Measurements from ENCODE around the gene AKR1A1. TPM values are rescaled to one million over a fixed set of nuclear protein-coding genes. Genes with fewer than 3 reads are reported as not detected.

The AKR1A1 gene
- total RNA-seq, 4 donors from 2014 or later = 15.6 to 40.1 (median 37.1) TPM

DNA sequence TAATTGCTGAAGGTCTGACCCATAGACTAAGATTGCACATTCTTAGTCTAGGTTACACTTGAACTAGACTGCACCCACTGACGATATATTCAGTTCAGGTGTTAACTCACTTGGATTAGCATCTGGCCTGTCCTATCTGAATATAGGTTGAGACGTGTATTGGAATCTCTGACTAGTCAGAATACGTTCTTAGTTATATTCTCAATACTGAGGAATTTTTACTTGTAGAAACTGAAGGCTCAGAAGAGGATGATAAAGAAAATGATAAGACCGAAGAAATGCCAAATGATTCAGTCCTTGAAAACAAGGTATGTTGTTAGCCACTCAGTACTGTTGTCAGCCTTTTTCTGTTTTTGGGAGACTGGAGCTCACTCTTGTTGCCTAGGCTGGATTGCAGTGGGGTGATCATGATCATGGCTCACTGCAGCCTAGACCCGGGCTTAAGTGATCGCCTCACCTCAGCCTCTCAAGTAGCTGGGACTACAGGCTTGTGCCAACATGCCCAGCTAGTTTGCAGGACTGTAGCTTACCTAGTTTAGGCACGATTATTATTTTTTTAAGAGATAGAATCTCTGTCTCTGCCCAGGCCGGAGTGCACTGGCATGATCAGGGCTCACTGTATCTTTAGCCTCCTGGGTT lies 62.4 kb downstream of the AKR1A1 start:
- no peaks in the 10 kb centered on the region for H3K27me3 ChIP-seq
- DNase-seq = no peak
- intact Hi-C loops (cut with DNase I; ENCODE audit: low total_unique reads) = no loop called here
- peak in 1 of 2 donors; percentile 18 for ATAC-seq
- in situ Hi-C loops (cut with MboI; ENCODE audit: low sequenced_read_pairs in 4 of 4) = no loop called here
- no peaks in the 10 kb centered on the region for H3K9me3 ChIP-seq
- no peaks in the 10 kb centered on the region for H3K4me1 ChIP-seq
- TF ChIP-seq, protein P1, sequence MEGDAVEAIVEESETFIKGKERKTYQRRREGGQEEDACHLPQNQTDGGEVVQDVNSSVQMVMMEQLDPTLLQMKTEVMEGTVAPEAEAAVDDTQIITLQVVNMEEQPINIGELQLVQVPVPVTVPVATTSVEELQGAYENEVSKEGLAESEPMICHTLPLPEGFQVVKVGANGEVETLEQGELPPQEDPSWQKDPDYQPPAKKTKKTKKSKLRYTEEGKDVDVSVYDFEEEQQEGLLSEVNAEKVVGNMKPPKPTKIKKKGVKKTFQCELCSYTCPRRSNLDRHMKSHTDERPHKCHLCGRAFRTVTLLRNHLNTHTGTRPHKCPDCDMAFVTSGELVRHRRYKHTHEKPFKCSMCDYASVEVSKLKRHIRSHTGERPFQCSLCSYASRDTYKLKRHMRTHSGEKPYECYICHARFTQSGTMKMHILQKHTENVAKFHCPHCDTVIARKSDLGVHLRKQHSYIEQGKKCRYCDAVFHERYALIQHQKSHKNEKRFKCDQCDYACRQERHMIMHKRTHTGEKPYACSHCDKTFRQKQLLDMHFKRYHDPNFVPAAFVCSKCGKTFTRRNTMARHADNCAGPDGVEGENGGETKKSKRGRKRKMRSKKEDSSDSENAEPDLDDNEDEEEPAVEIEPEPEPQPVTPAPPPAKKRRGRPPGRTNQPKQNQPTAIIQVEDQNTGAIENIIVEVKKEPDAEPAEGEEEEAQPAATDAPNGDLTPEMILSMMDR (IDR thresholded peaks at IDR 0.05 in 4 of 5, conservative IDR thresholded peaks at IDR 0.05 in 1 of 5) = no peak
- TF ChIP-seq POLR2A (IDR thresholded peaks at IDR 0.05) = no peak
- peaks cover 0 to 57% of the 10 kb centered on the region in 2 donors for H3K36me3 ChIP-seq
- no peak overlapping the region for H3K27ac ChIP-seq
- no peak overlapping the region for H3K4me3 ChIP-seq

DNA sequence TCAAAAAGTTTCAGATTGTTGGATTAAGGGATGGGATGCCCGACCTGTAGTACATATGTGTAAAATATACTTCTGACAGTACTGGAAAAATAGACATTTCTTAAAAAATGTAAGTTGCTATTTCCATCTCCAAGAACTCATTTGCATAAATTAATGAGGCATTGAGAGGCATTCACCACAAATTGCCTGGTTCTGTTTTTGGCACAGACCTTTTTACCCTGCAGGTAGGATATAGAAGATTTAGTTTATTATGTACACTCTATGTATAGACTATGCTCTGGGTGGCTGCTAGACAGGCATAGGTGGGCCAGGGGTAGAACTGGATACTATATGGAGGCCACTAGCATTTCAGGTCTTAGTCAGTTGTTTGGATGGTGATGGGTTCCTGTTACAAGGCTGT lies 65.3 kb downstream of the AKR1A1 start:
- DNase-seq (no peak), ATAC-seq (no peak)
- Histone ChIP-seq H3K9me3 (no peaks in the 10 kb centered on the region), H3K4me3 (no peak overlapping the region), H3K4me1 (no peaks in the 10 kb centered on the region), H3K27ac (no peak overlapping the region), H3K36me3 (peaks cover 0 to 73% of the 10 kb centered on the region in 2 donors), H3K27me3 (no peaks in the 10 kb centered on the region)
- TF ChIP-seq POLR2A (IDR thresholded peaks at IDR 0.05) = no peak
- TF ChIP-seq, protein P1 (IDR thresholded peaks at IDR 0.05 in 4 of 5, conservative IDR thresholded peaks at IDR 0.05 in 1 of 5) = no peak
- in situ Hi-C loops (cut with MboI; ENCODE audit: low sequenced_read_pairs in 4 of 4) = no loop called here
- intact Hi-C loops (cut with DNase I; ENCODE audit: low total_unique reads) = no loop called here

GRCh38 chr1:45617618-45618017 lies 67.0 kb downstream of the AKR1A1 start:
- Histone ChIP-seq H3K9me3 (no peaks in the 10 kb centered on the region), H3K4me1 (peaks cover 0 to 7% of the 10 kb centered on the region in 2 donors), H3K27ac (peak overlapping the region in 3 of 4 donors; percentile 6 to 75 (median 65)), H3K27me3 (no peaks in the 10 kb centered on the region), H3K4me3 (no peak overlapping the region), H3K36me3 (peaks cover 0 to 73% of the 10 kb centered on the region in 2 donors)
- intact Hi-C loops (cut with DNase I; ENCODE audit: low total_unique reads) = no loop called here
- no peak for ATAC-seq
- in situ Hi-C loops (cut with MboI; ENCODE audit: low sequenced_read_pairs in 4 of 4) = no loop called here
- DNase-seq = no peak
- no peak for TF ChIP-seq POLR2A (IDR thresholded peaks at IDR 0.05)
- TF ChIP-seq, protein P1 (IDR thresholded peaks at IDR 0.05 in 4 of 5, conservative IDR thresholded peaks at IDR 0.05 in 1 of 5) = no peak

GRCh38 chr1:45619149-45619921 lies 68.7 kb downstream of the AKR1A1 start:
- in situ Hi-C loops (cut with MboI; ENCODE audit: low sequenced_read_pairs in 4 of 4) (no loop called here), intact Hi-C loops (cut with DNase I; ENCODE audit: low total_unique reads) (no loop called here)
- Histone ChIP-seq H3K36me3 (peaks cover 0 to 59% of the 10 kb centered on the region in 2 donors), H3K4me1 (peaks cover 0 to 21% of the 10 kb centered on the region in 2 donors), H3K27ac (peak overlapping the region; percentile 44 to 79 (median 70)), H3K27me3 (no peaks in the 10 kb centered on the region), H3K4me3 (no peak overlapping the region), H3K9me3 (no peaks in the 10 kb centered on the region)
- peak; percentile 21 to 30 for ATAC-seq
- no peak for DNase-seq
- no peak for TF ChIP-seq POLR2A (IDR thresholded peaks at IDR 0.05)
- TF ChIP-seq, protein P1 (IDR thresholded peaks at IDR 0.05 in 4 of 5, conservative IDR thresholded peaks at IDR 0.05 in 1 of 5) = no peak

Other genes with a start within 250 kb of the AKR1A1 start
- 1 to 10 TPM in 2 of 4 donors, under 1 TPM in 1, not detected in 1; 0.16 to 2.3 (median 1.1) TPM for gene HPDL, start 223.9 kb upstream of the AKR1A1 start, total RNA-seq
- gene TOE1, start 210.7 kb upstream of the AKR1A1 start, total RNA-seq = 1 to 10 TPM; 2.9 to 9.4 (median 5.3) TPM
- 10 to 100 TPM; 10.1 to 20.6 (median 11.0) TPM for gene MUTYH, start 210.4 kb upstream of the AKR1A1 start, total RNA-seq
- 1 to 10 TPM; 3.4 to 5.8 (median 4.5) TPM for gene TESK2, start 59.7 kb upstream of the AKR1A1 start, total RNA-seq
- under 1 TPM in 3 of 4 donors, not detected in 1; 0.22 to 0.62 (median 0.25) TPM for gene CCDC163, start 50.8 kb upstream of the AKR1A1 start, total RNA-seq
- gene MMACHC, start 50.5 kb upstream of the AKR1A1 start, total RNA-seq = 1 to 10 TPM; 1.8 to 5.6 (median 3.5) TPM
- 100 to 1,000 TPM; 406 to 554 (median 482) TPM for gene PRDX1, start 28.9 kb upstream of the AKR1A1 start, total RNA-seq
- 10 to 100 TPM; 25.5 to 32.7 (median 27.3) TPM for gene NASP, start 33.2 kb downstream of the AKR1A1 start, total RNA-seq
- 1 to 10 TPM in 2 of 4 donors, under 1 TPM in 2; 0.12 to 6.9 (median 0.60) TPM for gene CCDC17, start 73.2 kb downstream of the AKR1A1 start, total RNA-seq
- gene GPBP1L1, start 135.7 kb downstream of the AKR1A1 start, total RNA-seq = 10 to 100 TPM; 58.5 to 99.5 (median 81.8) TPM
- gene TMEM69, start 137.4 kb downstream of the AKR1A1 start, total RNA-seq = 10 to 100 TPM; 19.5 to 32.0 (median 22.0) TPM
- 10 to 100 TPM in 1 of 4 donors, 1 to 10 TPM in 3; 5.6 to 11.7 (median 7.1) TPM for gene IPP, start 199.8 kb downstream of the AKR1A1 start, total RNA-seq

All from gastrocnemius medialis (tissue), 4 donors.